Activated naive CD4-positive, alpha-beta T cell treated with anti-CD3 and anti-CD28 coated beads, Interleukin-2, amount 10 ng/mL, durations not matched to agents 7 days and 5 days (primary cell): Measurements from ENCODE around the gene MIER1.
"Not testable (repeated sequence)": the region's sequence is repeated elsewhere in the genome, so short reads cannot be mapped to it uniquely, and the experiment has no call there.

Experiments
- CTCF ChIA-PET: fragments of 350-600 bp; sonication (Branson Sonifier 250); formaldehyde crosslinking; loops from one replicate; lab custom pipeline; 2021; ENCODE audit warnings: antibody characterized with exemption; lab: Charles Lee
- DNase-seq: peaks from one replicate; pipeline ENCODE4 v3.0.0-alpha.2; 2020
- H3K27ac Mint-ChIP-seq: one replicate; pipeline ENCODE4 v1.8.0; 2021; ENCODE audit warnings: mild to moderate bottlenecking, moderate library complexity, mixed read lengths
- H3K27me3 Mint-ChIP-seq: one replicate; pipeline ENCODE4 v1.8.0; 2021; ENCODE audit warnings: mild to moderate bottlenecking, mixed read lengths
- H3K36me3 Mint-ChIP-seq: one replicate; pipeline ENCODE4 v1.8.0; 2021; ENCODE audit warnings: mixed read lengths
- H3K4me1 Mint-ChIP-seq: one replicate; pipeline ENCODE4 v1.8.0; 2021; ENCODE audit warnings: mixed read lengths
- H3K4me3 Mint-ChIP-seq: one replicate; pipeline ENCODE4 v1.8.0; 2021; ENCODE audit warnings: mild to moderate bottlenecking, moderate library complexity, mixed read lengths
- H3K9me3 Mint-ChIP-seq: one replicate; pipeline ENCODE4 v1.8.0; 2021; ENCODE audit warnings: mixed read lengths

MIER1 gene

GRCh38 chr1:66924756-66925557, at the start of gene MIER1, which contains the start of gene DNAI4:
TSS of gene MIER1 (plus strand) at chr1:66924990. CDS start at chr1:66925029, 39 bp downstream.
TSS of gene DNAI4 (minus strand) at chr1:66924856. CDS start at chr1:66924831, 25 bp downstream.
- H3K36me3 Mint-ChIP-seq = peaks cover 13% of the 10 kb centered on the region
- peaks cover 2% of the 10 kb centered on the region for H3K9me3 Mint-ChIP-seq
- peak within 1 kb of the TSS; percentile 96 for H3K4me3 Mint-ChIP-seq
- H3K27me3 Mint-ChIP-seq = peaks cover 10% of the 10 kb centered on the region
- peak within 1 kb of the TSS; percentile 91 for H3K27ac Mint-ChIP-seq
- CTCF ChIA-PET = interaction anchor here (0.8 to 1.3 kb wide), 3 partner anchors 13 to 160 kb away, joined by 3 read pairs; no protein-coding TSS in a partner anchor
- DNase-seq = peak; percentile 99
- H3K4me1 Mint-ChIP-seq = peaks cover 59% of the 10 kb centered on the region

GRCh38 chr1:66876664-66877063, 48.1 kb upstream of the MIER1 start:
- no peak for DNase-seq
- no peaks in the 10 kb centered on the region for H3K36me3 Mint-ChIP-seq
- H3K4me1 Mint-ChIP-seq = no peaks in the 10 kb centered on the region
- no peak overlapping the region for H3K4me3 Mint-ChIP-seq
- CTCF ChIA-PET = no interaction called here
- no peak overlapping the region for H3K27ac Mint-ChIP-seq
- H3K9me3 Mint-ChIP-seq = peaks cover 5% of the 10 kb centered on the region
- no peaks in the 10 kb centered on the region for H3K27me3 Mint-ChIP-seq

- H3K27ac Mint-ChIP-seq = no peak overlapping the region
- CTCF ChIA-PET = no interaction called here
- no peaks in the 10 kb centered on the region for H3K4me1 Mint-ChIP-seq
- no peak for DNase-seq
- no peak overlapping the region for H3K4me3 Mint-ChIP-seq
- H3K36me3 Mint-ChIP-seq = no peaks in the 10 kb centered on the region
- no peaks in the 10 kb centered on the region for H3K9me3 Mint-ChIP-seq
- peaks cover 11% of the 10 kb centered on the region for H3K27me3 Mint-ChIP-seq
These were observed 35.8 kb upstream of the MIER1 start for GRCh38 chr1:66889030-66889429.

DNA sequence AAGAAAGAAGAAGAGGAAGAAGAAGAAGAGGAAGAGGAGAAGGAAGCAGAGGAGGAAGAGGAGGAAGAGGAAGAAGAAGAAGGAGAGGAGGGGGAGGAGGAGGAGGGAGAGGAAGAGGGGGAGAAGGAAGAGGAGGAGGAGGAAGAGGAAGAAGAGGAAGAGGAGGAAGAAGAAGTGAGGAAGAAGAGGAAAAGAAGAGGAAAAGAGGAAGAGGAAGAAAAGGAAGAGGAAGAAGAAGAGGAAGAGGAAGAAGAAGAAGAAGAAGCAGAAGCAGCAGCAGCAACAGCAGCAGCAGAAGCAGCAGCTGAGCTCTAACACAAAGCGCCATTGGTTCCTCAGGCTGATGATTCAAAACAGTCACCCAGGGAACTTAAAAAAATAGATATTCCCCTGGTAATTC, 34.2 kb upstream of the MIER1 start:
- H3K4me1 Mint-ChIP-seq = no peaks in the 10 kb centered on the region
- no peak for DNase-seq
- no peak overlapping the region for H3K4me3 Mint-ChIP-seq
- no peaks in the 10 kb centered on the region for H3K36me3 Mint-ChIP-seq
- H3K27me3 Mint-ChIP-seq = peaks cover 11% of the 10 kb centered on the region
- CTCF ChIA-PET = no interaction called here
- H3K27ac Mint-ChIP-seq = no peak overlapping the region
- no peaks in the 10 kb centered on the region for H3K9me3 Mint-ChIP-seq

DNA sequence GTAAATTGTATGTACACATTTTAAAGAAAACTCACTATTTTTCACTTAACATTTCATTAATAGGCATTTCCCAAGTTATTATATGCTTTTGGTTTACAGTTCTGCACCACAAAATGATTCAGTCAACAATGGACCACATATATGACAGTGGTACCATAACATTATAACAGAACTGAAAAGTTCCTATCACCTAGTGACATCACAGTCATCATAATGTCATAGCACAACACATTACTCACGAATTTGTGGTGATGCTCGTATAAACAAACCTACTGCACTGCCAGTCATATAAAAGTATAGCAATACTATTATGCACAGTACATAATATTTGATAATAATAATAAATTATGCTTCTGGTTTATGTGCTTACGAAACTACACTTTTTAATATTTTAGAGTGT, 31.1 kb upstream of the MIER1 start:
- no peak for DNase-seq
- CTCF ChIA-PET = no interaction called here
- no peak overlapping the region for H3K27ac Mint-ChIP-seq
- no peaks in the 10 kb centered on the region for H3K36me3 Mint-ChIP-seq
- H3K4me3 Mint-ChIP-seq = no peak overlapping the region
- H3K4me1 Mint-ChIP-seq = no peaks in the 10 kb centered on the region
- peaks cover 11% of the 10 kb centered on the region for H3K27me3 Mint-ChIP-seq
- H3K9me3 Mint-ChIP-seq = no peaks in the 10 kb centered on the region

DNA sequence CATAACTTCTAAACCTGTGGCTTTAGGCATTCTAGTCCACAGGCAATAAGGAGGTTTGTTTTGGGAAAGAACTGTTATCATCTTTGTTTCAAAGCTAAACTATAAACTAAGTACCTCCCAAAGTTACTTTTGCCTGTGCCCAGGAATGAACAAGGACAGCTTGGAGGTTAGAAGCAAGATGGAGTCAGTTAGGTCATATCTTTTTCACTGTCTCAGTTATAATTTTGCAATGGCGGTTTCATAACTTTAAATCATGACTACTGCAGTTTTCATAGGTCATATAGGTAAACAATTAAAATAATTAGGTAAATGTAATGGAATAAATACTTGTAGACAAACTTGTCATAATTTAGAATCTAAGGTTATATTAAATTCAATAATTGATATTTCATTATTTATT, 9.6 kb upstream of the MIER1 start:
- H3K4me1 Mint-ChIP-seq, H3K27me3 Mint-ChIP-seq, H3K4me3 Mint-ChIP-seq, H3K9me3 Mint-ChIP-seq, DNase-seq, H3K27ac Mint-ChIP-seq: not testable (repeated sequence)
- H3K36me3 Mint-ChIP-seq = peaks cover 14% of the 10 kb centered on the region
- CTCF ChIA-PET = interaction anchor here (0.6 kb wide), 1 partner anchor 341 kb away, joined by 3 read pairs; no protein-coding TSS in a partner anchor

GRCh38 chr1:66916320-66916719, 8.5 kb upstream of the MIER1 start:
- Mint-ChIP-seq H3K36me3 (peaks cover 14% of the 10 kb centered on the region), H3K9me3 (peaks cover 6% of the 10 kb centered on the region), H3K27me3 (no peaks in the 10 kb centered on the region), H3K27ac (no peak overlapping the region), H3K4me1 (no peaks in the 10 kb centered on the region), H3K4me3 (no peak overlapping the region)
- no peak for DNase-seq
- CTCF ChIA-PET = no interaction called here

DNA sequence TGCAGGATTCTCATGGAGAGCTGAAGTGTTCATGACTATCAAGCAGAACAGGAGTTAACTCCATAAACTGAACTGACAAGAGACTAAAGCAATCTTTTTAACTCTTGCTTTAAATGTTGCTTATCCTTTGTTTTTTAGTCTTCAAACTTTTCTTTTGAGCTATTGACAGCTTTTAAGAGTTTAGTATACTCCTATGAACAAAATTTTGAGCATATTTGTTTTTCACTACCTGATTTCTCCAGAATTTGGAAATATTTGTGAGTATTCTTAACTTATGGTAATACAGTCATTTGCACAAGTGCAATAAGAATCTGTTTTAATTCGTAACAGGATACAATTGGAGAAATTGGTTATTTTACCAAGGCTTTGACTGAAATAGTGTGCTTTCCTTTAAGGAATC, 7.3 kb upstream of the MIER1 start:
- Mint-ChIP-seq H3K9me3 (peaks cover 6% of the 10 kb centered on the region), H3K27me3 (no peaks in the 10 kb centered on the region), H3K36me3 (peaks cover 16% of the 10 kb centered on the region), H3K27ac (no peak overlapping the region), H3K4me3 (no peak overlapping the region), H3K4me1 (peaks cover 4% of the 10 kb centered on the region)
- no peak for DNase-seq
- CTCF ChIA-PET = no interaction called here

- Mint-ChIP-seq H3K27ac (no peak overlapping the region), H3K27me3 (no peaks in the 10 kb centered on the region), H3K4me3 (no peak overlapping the region), H3K36me3 (peaks cover 17% of the 10 kb centered on the region), H3K4me1 (peaks cover 18% of the 10 kb centered on the region), H3K9me3 (peaks cover 6% of the 10 kb centered on the region)
- CTCF ChIA-PET = interaction anchor here (1.1 kb wide), 1 partner anchor 180 kb away, joined by 3 read pairs; no protein-coding TSS in a partner anchor
- no peak for DNase-seq
These were observed 5.7 kb upstream of the MIER1 start for GRCh38 chr1:66919063-66919462.

- Mint-ChIP-seq H3K27me3 (peaks cover 5% of the 10 kb centered on the region), H3K4me1 (peaks cover 20% of the 10 kb centered on the region), H3K9me3 (peaks cover 6% of the 10 kb centered on the region), H3K27ac (no peak overlapping the region), H3K36me3 (peaks cover 17% of the 10 kb centered on the region), H3K4me3 (no peak overlapping the region)
- no peak for DNase-seq
- CTCF ChIA-PET = no interaction called here
These were observed 5.0 kb upstream of the MIER1 start for GRCh38 chr1:66919828-66920227.

DNA sequence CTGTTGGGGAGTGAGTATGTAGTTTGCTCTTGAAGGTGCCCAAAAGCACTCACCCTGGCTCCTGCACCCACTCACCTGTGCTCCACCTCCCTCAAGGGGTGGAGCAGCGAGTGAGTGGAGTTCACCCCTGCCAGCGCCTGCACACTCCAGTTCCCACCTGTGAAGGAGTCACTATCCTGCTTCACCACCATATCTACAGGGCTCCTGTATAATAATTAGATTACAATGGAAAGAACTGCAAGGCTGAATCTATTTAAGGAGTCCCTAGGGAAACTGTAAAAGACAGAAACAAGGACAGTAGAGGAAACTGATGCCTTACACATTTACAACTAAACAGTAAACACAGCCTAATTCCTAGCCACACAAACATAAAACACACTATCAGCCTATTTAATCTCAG, 4.2 kb upstream of the MIER1 start:
- Mint-ChIP-seq H3K27ac (no peak overlapping the region), H3K4me1 (peaks cover 20% of the 10 kb centered on the region), H3K27me3 (peaks cover 10% of the 10 kb centered on the region), H3K36me3 (peaks cover 17% of the 10 kb centered on the region), H3K9me3 (peaks cover 6% of the 10 kb centered on the region), H3K4me3 (no peak overlapping the region)
- CTCF ChIA-PET = no interaction called here
- no peak for DNase-seq

DNA sequence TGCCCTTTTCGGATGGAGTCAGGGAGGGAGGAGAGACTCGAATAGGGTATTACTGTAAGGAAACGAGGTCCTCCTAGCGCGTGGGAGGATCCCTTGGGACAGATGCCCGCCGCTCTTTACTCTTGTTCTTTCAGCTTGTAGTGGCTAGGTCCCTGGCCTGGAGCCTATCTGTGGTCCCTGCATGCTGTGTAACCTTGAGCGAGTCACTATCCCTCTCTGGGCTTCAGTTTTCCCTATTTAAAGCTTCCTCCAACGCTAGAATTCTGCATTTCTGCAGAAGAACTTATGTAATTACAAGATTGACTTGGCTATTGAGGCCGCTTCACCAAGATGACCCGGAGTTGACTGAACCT, 744 bp downstream of the MIER1 start:
- no peak for DNase-seq
- peak overlapping the region; percentile 96 for H3K4me3 Mint-ChIP-seq
- H3K4me1 Mint-ChIP-seq = peaks cover 59% of the 10 kb centered on the region
- peaks cover 14% of the 10 kb centered on the region for H3K36me3 Mint-ChIP-seq
- H3K27me3 Mint-ChIP-seq = peaks cover 10% of the 10 kb centered on the region
- no peaks in the 10 kb centered on the region for H3K9me3 Mint-ChIP-seq
- CTCF ChIA-PET = no interaction called here
- H3K27ac Mint-ChIP-seq = peak overlapping the region; percentile 91

- DNase-seq = no peak
- peaks cover 15% of the 10 kb centered on the region for H3K36me3 Mint-ChIP-seq
- peak overlapping the region; percentile 91 for H3K27ac Mint-ChIP-seq
- H3K9me3 Mint-ChIP-seq = no peaks in the 10 kb centered on the region
- H3K27me3 Mint-ChIP-seq = peaks cover 10% of the 10 kb centered on the region
- CTCF ChIA-PET = no interaction called here
- H3K4me1 Mint-ChIP-seq = peaks cover 59% of the 10 kb centered on the region
- peak overlapping the region; percentile 96 for H3K4me3 Mint-ChIP-seq
These were observed 1.2 kb downstream of the MIER1 start for GRCh38 chr1:66925944-66926343.

DNA sequence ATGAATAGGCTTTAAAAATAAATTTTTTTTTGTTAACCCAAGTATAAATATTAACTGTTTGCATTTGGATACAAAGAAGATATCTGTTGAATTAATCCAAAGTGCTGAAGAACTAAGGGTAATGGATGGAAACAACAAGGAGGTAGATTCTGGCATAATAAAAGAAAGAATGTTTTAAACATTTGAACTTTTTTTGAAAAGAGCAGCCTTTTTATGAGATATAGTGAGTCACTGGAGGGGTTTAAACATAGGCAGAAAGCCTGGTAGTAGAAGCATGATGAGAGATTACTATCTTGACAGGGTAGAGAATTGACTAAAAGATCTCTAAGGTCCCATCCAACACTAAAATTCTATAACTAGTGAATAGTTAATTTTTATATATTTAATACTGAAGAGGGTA, 2.7 kb downstream of the MIER1 start:
- peaks cover 17% of the 10 kb centered on the region for H3K36me3 Mint-ChIP-seq
- peaks cover 10% of the 10 kb centered on the region for H3K27me3 Mint-ChIP-seq
- H3K4me1 Mint-ChIP-seq = peaks cover 62% of the 10 kb centered on the region
- H3K27ac Mint-ChIP-seq = no peak overlapping the region
- no peak for DNase-seq
- H3K4me3 Mint-ChIP-seq = no peak overlapping the region
- CTCF ChIA-PET = interaction anchor here (1.4 kb wide), 1 partner anchor 163 kb away, joined by 5 read pairs; no protein-coding TSS in a partner anchor
- no peaks in the 10 kb centered on the region for H3K9me3 Mint-ChIP-seq

DNA sequence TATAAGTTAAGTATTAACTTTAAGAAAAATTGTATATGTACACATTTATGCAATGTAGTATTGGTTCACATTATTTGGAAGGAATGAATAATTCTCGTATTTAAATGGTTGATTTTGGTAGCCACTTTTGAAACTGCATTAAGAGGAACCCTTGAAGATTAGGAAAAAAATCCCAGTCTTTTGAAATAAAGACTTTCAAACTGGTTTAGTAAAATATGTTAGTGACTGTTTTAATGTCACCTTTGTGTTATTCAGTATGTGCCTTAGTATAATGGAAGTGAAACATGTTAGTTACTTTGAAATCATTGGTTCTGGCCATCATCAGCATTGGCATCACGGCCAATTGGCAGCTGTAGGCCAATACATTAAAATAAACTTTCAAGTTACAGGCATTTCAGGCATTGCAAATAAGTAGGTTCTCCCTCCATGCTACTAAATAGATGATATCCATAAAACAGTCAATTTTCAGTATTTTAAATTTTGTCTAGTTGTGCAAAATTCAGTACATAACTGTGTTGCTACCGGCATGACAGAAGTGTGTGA, 4.4 kb downstream of the MIER1 start:
- H3K4me1 Mint-ChIP-seq = peaks cover 64% of the 10 kb centered on the region
- peak overlapping the region; percentile 87 for H3K27ac Mint-ChIP-seq
- no peak for DNase-seq
- H3K36me3 Mint-ChIP-seq = peaks cover 18% of the 10 kb centered on the region
- no peaks in the 10 kb centered on the region for H3K9me3 Mint-ChIP-seq
- CTCF ChIA-PET = no interaction called here
- peaks cover 10% of the 10 kb centered on the region for H3K27me3 Mint-ChIP-seq
- peak overlapping the region; percentile 78 for H3K4me3 Mint-ChIP-seq
